Sigmoid colon (tissue), 4 donors: ENCODE results near the gene RSPO3.

Source experiments
- CTCF ChIP-seq, 4 experiments: fragments of 450-650 bp in 3 of 4; fragments of 200-600 bp in 1 of 4; IDR thresholded peaks; one replicate each; pipeline ENCODE4 v1.5.1; 2016 to 2019; ENCODE audit warnings: antibody characterized with exemption in 4 of 4, mild to moderate bottlenecking in 3 of 4, moderate library complexity in 2 of 4
- EP300 ChIP-seq, 4 donors: sonication (generic); formaldehyde crosslinking; IDR thresholded peaks; one replicate each; pipeline ENCODE4 v1.6.1; 2017; ENCODE audit warnings: antibody characterized with exemption in 4 of 4
- POLR2A ChIP-seq, 2 donors: fragments of 450-650 bp; IDR thresholded peaks; one replicate each; pipeline ENCODE4 v1.6.1; 2016; ENCODE audit warnings: antibody characterized with exemption in 2 of 2, mild to moderate bottlenecking in 2 of 2, moderate library complexity in 2 of 2
- POLR2AphosphoS5 ChIP-seq, 4 donors: sonication (generic); formaldehyde crosslinking; IDR thresholded peaks; one replicate each; pipeline ENCODE4 v1.6.1; 2017; ENCODE audit warnings: antibody characterized with exemption in 4 of 4

GRCh38 chr6:127069659-127070279 lies 48.7 kb upstream of the RSPO3 start:
- peak in 2 of 4 experiments; percentile 28 to 42 for TF ChIP-seq CTCF (IDR thresholded peaks at IDR 0.05)
- no peak for TF ChIP-seq POLR2AphosphoS5 (IDR thresholded peaks at IDR 0.05)
- TF ChIP-seq POLR2A (IDR thresholded peaks at IDR 0.05): no peak
- TF ChIP-seq EP300 (IDR thresholded peaks at IDR 0.05): no peak
